Measurements from ENCODE around the gene SYNGAP1.

The SYNGAP1 gene

GRCh38 chr6:33425668-33426577, 6.1 kb downstream of the SYNGAP1 start:
- H3K4me3 ChIP-seq (ENCODE audit: control insufficient read depth, low read depth, low read length), result peak overlapping the region; percentile 68
- DNase-seq (ENCODE audit: low read depth), result peak; percentile 85
- TF ChIP-seq, protein P1, sequence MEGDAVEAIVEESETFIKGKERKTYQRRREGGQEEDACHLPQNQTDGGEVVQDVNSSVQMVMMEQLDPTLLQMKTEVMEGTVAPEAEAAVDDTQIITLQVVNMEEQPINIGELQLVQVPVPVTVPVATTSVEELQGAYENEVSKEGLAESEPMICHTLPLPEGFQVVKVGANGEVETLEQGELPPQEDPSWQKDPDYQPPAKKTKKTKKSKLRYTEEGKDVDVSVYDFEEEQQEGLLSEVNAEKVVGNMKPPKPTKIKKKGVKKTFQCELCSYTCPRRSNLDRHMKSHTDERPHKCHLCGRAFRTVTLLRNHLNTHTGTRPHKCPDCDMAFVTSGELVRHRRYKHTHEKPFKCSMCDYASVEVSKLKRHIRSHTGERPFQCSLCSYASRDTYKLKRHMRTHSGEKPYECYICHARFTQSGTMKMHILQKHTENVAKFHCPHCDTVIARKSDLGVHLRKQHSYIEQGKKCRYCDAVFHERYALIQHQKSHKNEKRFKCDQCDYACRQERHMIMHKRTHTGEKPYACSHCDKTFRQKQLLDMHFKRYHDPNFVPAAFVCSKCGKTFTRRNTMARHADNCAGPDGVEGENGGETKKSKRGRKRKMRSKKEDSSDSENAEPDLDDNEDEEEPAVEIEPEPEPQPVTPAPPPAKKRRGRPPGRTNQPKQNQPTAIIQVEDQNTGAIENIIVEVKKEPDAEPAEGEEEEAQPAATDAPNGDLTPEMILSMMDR (conservative IDR thresholded peaks at IDR 0.05; ENCODE audit: control insufficient read depth, insufficient read depth, low read depth, low read length), result peak; percentile 63

GRCh38 chr6:33426590-33427511, 7.0 kb downstream of the SYNGAP1 start:
- TF ChIP-seq, protein P1 (conservative IDR thresholded peaks at IDR 0.05; ENCODE audit: control insufficient read depth, insufficient read depth, low read depth, low read length), result no peak
- peak overlapping the region; percentile 68 for H3K4me3 ChIP-seq (ENCODE audit: control insufficient read depth, low read depth, low read length)
- DNase-seq (ENCODE audit: low read depth), result no peak

DNA sequence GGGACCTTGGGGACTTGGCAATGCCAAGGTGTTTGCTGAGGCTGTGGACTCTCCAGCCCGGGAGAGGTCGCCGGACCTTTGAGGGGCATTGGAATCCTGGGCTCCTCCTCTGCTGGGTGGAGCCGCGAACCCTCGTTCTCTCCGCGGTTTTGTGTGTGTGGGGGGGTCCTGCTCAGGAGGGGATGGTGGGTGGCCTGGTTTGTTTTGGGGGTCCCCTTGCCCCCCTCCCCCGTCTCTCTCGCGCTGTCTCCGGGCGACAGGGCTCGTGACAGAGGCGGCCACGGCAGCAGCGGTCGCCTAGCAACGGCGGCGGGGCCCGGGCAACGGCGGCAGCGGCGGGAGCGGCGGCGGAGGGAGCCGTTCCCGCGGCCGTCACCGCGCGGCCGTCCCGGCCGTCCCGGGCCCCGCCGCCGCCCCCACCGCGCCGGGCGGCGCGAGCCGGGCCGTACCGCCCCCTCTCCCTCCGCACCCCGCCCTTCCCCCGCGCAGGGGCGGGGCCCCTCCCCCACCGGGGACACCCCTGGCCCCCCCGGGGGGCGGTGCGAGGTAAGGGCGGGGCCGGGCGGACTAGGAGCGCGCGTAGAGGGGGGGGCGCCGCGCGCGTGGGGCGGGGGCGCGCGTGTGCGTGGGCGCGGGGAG, 7.8 kb downstream of the SYNGAP1 start:
- no peak for DNase-seq (ENCODE audit: low read depth)
- peak overlapping the region; percentile 57 for H3K4me3 ChIP-seq (ENCODE audit: control insufficient read depth, low read depth, low read length)
- TF ChIP-seq, protein P1 (conservative IDR thresholded peaks at IDR 0.05; ENCODE audit: control insufficient read depth, insufficient read depth, low read depth, low read length), result no peak

DNA sequence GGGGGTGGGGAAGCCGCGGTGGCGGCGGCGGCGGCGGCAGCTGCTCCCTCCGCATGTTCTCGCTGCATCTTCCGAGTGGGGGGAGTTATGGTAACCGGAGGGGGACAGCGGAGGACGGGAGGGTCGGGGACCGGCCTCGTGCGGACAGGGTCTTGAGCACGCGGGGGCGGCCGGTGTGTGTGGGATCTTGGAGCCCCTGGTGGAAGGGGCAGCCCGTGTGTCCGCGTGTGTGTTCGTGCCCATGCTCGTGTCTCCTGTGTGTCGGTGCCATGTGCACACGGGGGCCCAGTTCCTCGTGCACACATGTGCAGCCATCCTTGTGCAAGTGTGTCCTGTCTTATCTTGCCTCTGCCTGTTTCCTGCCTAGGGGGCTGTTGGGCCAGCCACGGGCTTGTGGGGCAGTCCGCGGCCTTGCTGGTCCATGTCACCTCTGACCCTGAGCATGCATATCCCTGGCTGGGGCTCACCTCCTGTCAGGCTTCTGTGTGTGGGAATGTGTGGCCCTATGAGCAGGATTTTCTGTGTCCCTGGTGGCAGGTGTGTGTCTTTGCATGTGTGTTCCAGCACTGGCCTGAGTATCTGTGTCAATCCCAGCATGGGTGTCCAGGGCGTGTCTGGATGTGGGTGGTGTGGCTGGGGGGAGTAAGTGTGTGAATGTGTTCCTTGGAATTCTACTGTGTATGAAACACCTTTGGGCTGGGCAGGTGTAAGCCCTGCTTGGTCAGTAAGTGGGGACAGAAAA, 8.5 kb downstream of the SYNGAP1 start:
- DNase-seq (ENCODE audit: low read depth), result peak; percentile 35
- H3K4me3 ChIP-seq (ENCODE audit: control insufficient read depth, low read depth, low read length), result peak overlapping the region; percentile 48
- TF ChIP-seq, protein P1 (conservative IDR thresholded peaks at IDR 0.05; ENCODE audit: control insufficient read depth, insufficient read depth, low read depth, low read length), result peak; percentile 25

GRCh38 chr6:33428966-33429749, 9.3 kb downstream of the SYNGAP1 start:
- TF ChIP-seq, protein P1 (conservative IDR thresholded peaks at IDR 0.05; ENCODE audit: control insufficient read depth, insufficient read depth, low read depth, low read length), result no peak
- no peak for DNase-seq (ENCODE audit: low read depth)
- peak overlapping the region; percentile 48 for H3K4me3 ChIP-seq (ENCODE audit: control insufficient read depth, low read depth, low read length)

Data from fibroblast of mammary gland (primary cell).